SK-N-SH (cell line): Measurements from ENCODE around the gene PRKCA. TPM values are rescaled to one million over a fixed set of nuclear protein-coding genes. Genes with fewer than 3 reads are reported as not detected.

Experiments used
- CTCF ChIA-PET: fragments of 300-600, 350-600 bp; formaldehyde crosslinking; extraction: SDS; loops from one replicate; lab custom pipeline; 2021; lab: Yijun Ruan, JAX
- POLR2A ChIA-PET: fragments of 350-600 bp; sonication (Branson Sonifier 250); formaldehyde crosslinking; extraction: SDS; loops from one replicate; lab custom pipeline; 2020; ENCODE audit warnings: antibody characterized with exemption, inconsistent platforms; lab: Yijun Ruan, JAX
- DNase-seq: peaks from one replicate; pipeline ENCODE4 v3.0.0; 2012
- H2AFZ ChIP-seq: fragments of 200-600 bp; sonication (generic); 2 replicates; pipeline ENCODE4 v1.8.1; 2016; ENCODE audit warnings: antibody characterized with exemption, mild to moderate bottlenecking, low read depth
- H3F3A ChIP-seq: fragments of 200-600 bp; sonication (generic); replicated peaks from 2 replicates; pipeline ENCODE3; 2016; ENCODE audit warnings: antibody characterized with exemption, mild to moderate bottlenecking; ENCODE audit not compliant: insufficient read depth
- H3K27ac ChIP-seq, 2 experiments: fragments of 200-500 bp in 1 of 2; fragments of 200-600 bp in 1 of 2; sonication (Bioruptor generic) in 1 of 2; sonication (generic), shearing (Covaris generic) in 1 of 2; 2 replicates each; pipeline versions ENCODE4 v1.5.1 to v1.6.1; 2014 to 2016; ENCODE audit warnings: low read depth in 2 of 2, inconsistent platforms in 1 of 2, low read length in 1 of 2, mild to moderate bottlenecking in 1 of 2, mixed read lengths in 1 of 2
- H3K27me3 ChIP-seq: fragments of 200-600 bp; sonication (generic), shearing (Covaris generic); 2 replicates; pipeline ENCODE4 v1.6.1; 2016; ENCODE audit warnings: mixed run types; ENCODE audit not compliant: insufficient read depth
- H3K36me3 ChIP-seq, 2 experiments: fragments of 200-500 bp in 1 of 2; fragments of 200-600 bp in 1 of 2; sonication (Bioruptor generic) in 1 of 2; sonication (generic) in 1 of 2; replicated peaks in 1 of 2; 2 replicates each; pipeline versions ENCODE3 to v1.5.1; 2014 to 2016; ENCODE audit warnings: low read length in 1 of 2, mild to moderate bottlenecking in 1 of 2; ENCODE audit not compliant: insufficient read depth in 2 of 2, control insufficient read depth in 1 of 2
- H3K4me1 ChIP-seq, 2 experiments: fragments of 200-500 bp in 1 of 2; fragments of 200-600 bp in 1 of 2; sonication (Bioruptor generic) in 1 of 2; sonication (generic), shearing (Covaris generic) in 1 of 2; 2 replicates each; pipeline versions ENCODE4 v1.5.1 to v1.6.1; 2014 to 2016; ENCODE audit warnings: low read depth in 1 of 2, low read length in 1 of 2, mixed run types in 1 of 2; ENCODE audit not compliant: insufficient read depth in 2 of 2, control insufficient read depth in 1 of 2
- H3K4me2 ChIP-seq: fragments of 200-600 bp; sonication (generic), shearing (Covaris generic); 2 replicates; pipeline ENCODE4 v1.6.1; 2017; ENCODE audit warnings: mixed run types
- H3K4me3 ChIP-seq, 2 experiments: fragments of 200-500 bp in 1 of 2; fragments of 200-600 bp in 1 of 2; sonication (Bioruptor generic) in 1 of 2; sonication (generic), shearing (Covaris generic) in 1 of 2; 2 replicates each; pipeline versions ENCODE4 v1.5.1 to v1.8.1; 2014 to 2016; ENCODE audit warnings: low read depth in 2 of 2, inconsistent platforms in 1 of 2, low read length in 1 of 2, mild to moderate bottlenecking in 1 of 2, mixed read lengths in 1 of 2, moderate library complexity in 1 of 2
- H3K79me2 ChIP-seq: fragments of 200-600 bp; sonication (generic); 2 replicates; pipeline ENCODE4 v1.8.1; 2017; ENCODE audit warnings: mild to moderate bottlenecking; ENCODE audit not compliant: insufficient read depth
- H3K9ac ChIP-seq: fragments of 200-600 bp; sonication (generic); 2 replicates; pipeline ENCODE4 v1.6.1; 2017; ENCODE audit warnings: mixed run types
- H3K9me2 ChIP-seq: fragments of 200-600 bp; sonication (generic); 2 replicates; pipeline ENCODE4 v1.6.1; 2017; ENCODE audit warnings: mixed run types
- H3K9me3 ChIP-seq: fragments of 200-600 bp; sonication (generic); 2 replicates; pipeline ENCODE4 v1.6.1; 2017; ENCODE audit warnings: mixed run types, mild to moderate bottlenecking, moderate library complexity
- H4K20me1 ChIP-seq: fragments of 200-600 bp; sonication (generic); 2 replicates; pipeline ENCODE4 v1.6.1; 2017; ENCODE audit warnings: mild to moderate bottlenecking, mixed run types; ENCODE audit not compliant: insufficient read depth
- EP300 ChIP-seq, 2 experiments: IDR thresholded peaks; 2 replicates each; pipeline versions ENCODE4 v1.4.0 to v1.6.1; 2012; ENCODE audit warnings: borderline replicate concordance in 1 of 2, low read depth in 1 of 2, low read length in 1 of 2
- FOXM1 ChIP-seq: IDR thresholded peaks from 2 replicates; pipeline ENCODE4 v1.4.0; 2012; ENCODE audit warnings: low read depth, mild to moderate bottlenecking
- GATA2 ChIP-seq: sonication (generic); formaldehyde crosslinking; IDR thresholded peaks from 2 replicates; pipeline ENCODE4 v1.5.0; 2020; ENCODE audit warnings: mild to moderate bottlenecking, missing genetic modification reagents
- MAX ChIP-seq: IDR thresholded peaks from 2 replicates; pipeline ENCODE4 v1.4.0; 2012; ENCODE audit warnings: low read depth
- PBX3 ChIP-seq: IDR thresholded peaks from 2 replicates; pipeline ENCODE4; 2012
- RAD21 ChIP-seq: IDR thresholded peaks from 2 replicates; pipeline ENCODE4 v1.6.1; 2012; ENCODE audit warnings: mild to moderate bottlenecking, low read length
- RCOR1 ChIP-seq: fragments of 150-350 bp; IDR thresholded peaks from 2 replicates; pipeline ENCODE4 v1.6.1; 2017; ENCODE audit warnings: antibody characterized with exemption, low read length
- REST ChIP-seq: IDR thresholded peaks from 2 replicates; pipeline ENCODE4 v1.6.1; 2012; ENCODE audit warnings: mild to moderate bottlenecking, low read depth, low read length, moderate library complexity
- TEAD4 ChIP-seq: IDR thresholded peaks from 2 replicates; pipeline ENCODE4 v1.4.0; 2012; ENCODE audit warnings: mild to moderate bottlenecking, borderline replicate concordance; ENCODE audit not compliant: insufficient read depth
- USF1 ChIP-seq: IDR thresholded peaks from 2 replicates; pipeline ENCODE4 v1.4.0; 2012; ENCODE audit warnings: low read depth, borderline replicate concordance
- ZBTB33 ChIP-seq: IDR thresholded peaks from 2 replicates; pipeline ENCODE4 v1.4.0; 2012; ENCODE audit warnings: low read depth, borderline replicate concordance
- WGBS: methylation state at CpG from one replicate; pipeline ENCODE4 v1.1.6; 2017; ENCODE audit warnings: low lambda C conversion rate; 5-methylcytosine and 5-hydroxymethylcytosine counted together
- polyA plus RNA-seq, 3 experiments: library from polyadenylated mRNA; depleted of rRNA; stranded (reverse); fragments of >200 nt; gene quantifications; 2 replicates each; pipeline ENCODE4 v1.2.3, GENCODE V29; 2012

Gene PRKCA
- polyA plus RNA-seq, 1 of the 3 experiments (the other 2 are of a cell fraction), result 108 TPM

GRCh38 chr17:66739553-66739952, 437.1 kb downstream of the PRKCA start:
- Histone ChIP-seq H4K20me1 (no peaks in the 10 kb centered on the region), H3K27ac (no peak overlapping the region), H3K9me3 (no peaks in the 10 kb centered on the region), H3K79me2 (no peaks in the 10 kb centered on the region), H3K4me2 (no peak overlapping the region), H3K36me3 (peaks cover 78 to 80% of the 10 kb centered on the region in 2 experiments), H3K9me2 (no peaks in the 10 kb centered on the region), H3K4me3 (no peak overlapping the region), H3F3A (peaks cover 5% of the 10 kb centered on the region), H3K4me1 (no peaks in the 10 kb centered on the region), H3K27me3 (no peaks in the 10 kb centered on the region), H3K9ac (no peak overlapping the region), H2AFZ (no peak overlapping the region)
- 94% methylated on average over 8 of the region's 8 CpGs for WGBS
- POLR2A ChIA-PET, result no interaction called here
- no peak for DNase-seq
- TF ChIP-seq FOXM1 (no peak), EP300 (IDR thresholded peaks at IDR 0.05; ENCODE audit: borderline replicate concordance in 1 of 2, low read depth in 1 of 2, low read length in 1 of 2) (no peak), USF1 (no peak), ZBTB33 (no peak), GATA2 (CRISPR knock-in tag) (no peak), RCOR1 (no peak), TEAD4 (no peak), PBX3 (no peak)
- CTCF ChIA-PET, result interaction anchor here (1.3 to 6.3 kb wide), 2 partner anchors 8 to 11 kb away, joined by 5 to 48 read pairs; no protein-coding TSS in a partner anchor

- POLR2A ChIA-PET, result no interaction called here
- H3K4me1 ChIP-seq, result no peaks in the 10 kb centered on the region
Observed at GRCh38 chr17:66740226-66740625, 437.8 kb downstream of the PRKCA start.

More at GRCh38 chr17:66740226-66740625, 437.8 kb downstream of the PRKCA start:
- H3K9ac ChIP-seq, result no peak overlapping the region
- no peaks in the 10 kb centered on the region for H3K9me3 ChIP-seq
- CTCF ChIA-PET, result interaction anchor here (1.3 to 6.3 kb wide), 4 partner anchors 9 to 160 kb away, joined by 3 to 48 read pairs (median 6); no protein-coding TSS in a partner anchor
- H3K27me3 ChIP-seq, result no peaks in the 10 kb centered on the region
- H4K20me1 ChIP-seq, result no peaks in the 10 kb centered on the region
- no peaks in the 10 kb centered on the region for H3K9me2 ChIP-seq
- peaks cover 77 to 80% of the 10 kb centered on the region in 2 experiments for H3K36me3 ChIP-seq
- WGBS, result 93% methylated on average over 5 of the region's 5 CpGs
- H3F3A ChIP-seq, result peaks cover 5% of the 10 kb centered on the region
- TF ChIP-seq RAD21, result no peak
- no peak for TF ChIP-seq REST
- no peak for TF ChIP-seq MAX
- DNase-seq, result no peak
- no peaks in the 10 kb centered on the region for H3K79me2 ChIP-seq
- H3K4me3 ChIP-seq, result no peak overlapping the region
- H3K27ac ChIP-seq, result no peak overlapping the region
- H3K4me2 ChIP-seq, result no peak overlapping the region
- no peak overlapping the region for H2AFZ ChIP-seq
